ENCODE measurements around the gene UQCC5. TPM values are rescaled to one million over a fixed set of nuclear protein-coding genes. Genes with fewer than 3 reads are reported as not detected.

UQCC5 gene
- total RNA-seq, 3 donors from 2014 or later: 16.1 to 18.1 (median 17.1) TPM

- Histone ChIP-seq H3K4me3 (no peak overlapping the region), H3K4me1 (ENCODE audit: low read depth) (no peaks in the 10 kb centered on the region), H3K9me3 (no peaks in the 10 kb centered on the region), H3K36me3 (ENCODE audit: low read depth) (no peaks in the 10 kb centered on the region)
- DNase-seq: no peak
- ATAC-seq: no peak
- intact Hi-C loops (cut with DNase I, micrococcal nuclease): no loop called here
- no peak for TF ChIP-seq CTCF (IDR thresholded peaks at IDR 0.05)
Measured at GRCh38 chr3:52490035-52490938, 46.1 kb upstream of the UQCC5 start.

- intact Hi-C loops (cut with DNase I, micrococcal nuclease): no loop called here
- DNase-seq: peak in 1 of 3 donors; percentile 16
- Histone ChIP-seq H3K36me3 (ENCODE audit: low read depth) (no peaks in the 10 kb centered on the region), H3K9me3 (no peaks in the 10 kb centered on the region), H3K4me3 (no peak overlapping the region), H3K4me1 (ENCODE audit: low read depth) (no peaks in the 10 kb centered on the region)
- peak; percentile 20 for ATAC-seq
- no peak for TF ChIP-seq CTCF (IDR thresholded peaks at IDR 0.05)
Measured at GRCh38 chr3:52490939-52491526, 45.4 kb upstream of the UQCC5 start.

GRCh38 chr3:52492059-52492458, 44.3 kb upstream of the UQCC5 start:
- intact Hi-C loops (cut with DNase I, micrococcal nuclease): no loop called here
- DNase-seq: no peak
- Histone ChIP-seq H3K9me3 (no peaks in the 10 kb centered on the region), H3K4me3 (no peak overlapping the region), H3K36me3 (ENCODE audit: low read depth) (no peaks in the 10 kb centered on the region), H3K4me1 (ENCODE audit: low read depth) (no peaks in the 10 kb centered on the region)
- ATAC-seq: no peak
- no peak for TF ChIP-seq CTCF (IDR thresholded peaks at IDR 0.05)

- Histone ChIP-seq H3K36me3 (ENCODE audit: low read depth) (no peaks in the 10 kb centered on the region), H3K4me3 (no peak overlapping the region), H3K4me1 (ENCODE audit: low read depth) (no peaks in the 10 kb centered on the region), H3K9me3 (no peaks in the 10 kb centered on the region)
- intact Hi-C loops (cut with DNase I, micrococcal nuclease): no loop called here
- DNase-seq (no peak), ATAC-seq (no peak)
- TF ChIP-seq CTCF (IDR thresholded peaks at IDR 0.05): no peak
Measured at GRCh38 chr3:52493232-52494017, 43.0 kb upstream of the UQCC5 start.

- H3K4me1 ChIP-seq (ENCODE audit: low read depth): no peaks in the 10 kb centered on the region
- no peaks in the 10 kb centered on the region for H3K36me3 ChIP-seq (ENCODE audit: low read depth)
- no peak for TF ChIP-seq CTCF (IDR thresholded peaks at IDR 0.05)
- no peaks in the 10 kb centered on the region for H3K9me3 ChIP-seq
- intact Hi-C loops (cut with DNase I, micrococcal nuclease): no loop called here
- no peak overlapping the region for H3K4me3 ChIP-seq
- ATAC-seq (no peak), DNase-seq (no peak)
Measured at GRCh38 chr3:52494445-52494844, 42.0 kb upstream of the UQCC5 start.

Data from mucosa of descending colon (tissue), 3 donors.